HG02884 (cell line): Measurements from ENCODE around the gene TCIRG1.

Source experiments
- ATAC-seq: cut with Tn5 transposase; IDR thresholded peaks from one replicate; pipeline ENCODE4 v1.9.1; 2021; ENCODE audit warnings: mild to moderate bottlenecking, moderate library complexity; ENCODE audit not compliant: unreplicated experiment

The TCIRG1 gene

GRCh38 chr11:68016904-68017817, 21.7 kb upstream of the TCIRG1 start:
- no peak for ATAC-seq

- no peak for ATAC-seq
Observed at GRCh38 chr11:68017980-68018729, 20.7 kb upstream of the TCIRG1 start.

GRCh38 chr11:68018730-68019190, 20.1 kb upstream of the TCIRG1 start:
- ATAC-seq, result no peak

GRCh38 chr11:68019486-68019885, 19.3 kb upstream of the TCIRG1 start:
- no peak for ATAC-seq

- ATAC-seq, result no peak
Observed at GRCh38 chr11:68020575-68020974, 18.2 kb upstream of the TCIRG1 start.

GRCh38 chr11:68021167-68021787, 17.5 kb upstream of the TCIRG1 start:
- ATAC-seq, result no peak

- no peak for ATAC-seq
Observed at GRCh38 chr11:68022531-68022930, 16.3 kb upstream of the TCIRG1 start.

GRCh38 chr11:68024508-68024907, 14.3 kb upstream of the TCIRG1 start:
- ATAC-seq, result no peak

GRCh38 chr11:68025047-68025446, 13.8 kb upstream of the TCIRG1 start:
- ATAC-seq, result no peak

- ATAC-seq, result no peak
Observed at GRCh38 chr11:68026391-68027105, 12.3 kb upstream of the TCIRG1 start.

- ATAC-seq, result no peak
Observed at GRCh38 chr11:68027667-68028066, 11.2 kb upstream of the TCIRG1 start.

- no peak for ATAC-seq
Observed at GRCh38 chr11:68028802-68029545, 9.9 kb upstream of the TCIRG1 start.

- peak; percentile 96 for ATAC-seq
Observed at GRCh38 chr11:68030318-68031143, 8.3 kb upstream of the TCIRG1 start, which contains the start of gene NDUFS8. TSS of gene NDUFS8 (plus strand) at chr11:68030681. CDS start at chr11:68032152, 1,471 bp downstream.

GRCh38 chr11:68031144-68031464, 7.7 kb upstream of the TCIRG1 start:
- ATAC-seq, result no peak

GRCh38 chr11:68032003-68032402, 6.8 kb upstream of the TCIRG1 start:
- no peak for ATAC-seq

GRCh38 chr11:68032997-68033707, 5.7 kb upstream of the TCIRG1 start:
- ATAC-seq, result no peak

GRCh38 chr11:68033708-68034045, 5.1 kb upstream of the TCIRG1 start:
- no peak for ATAC-seq

GRCh38 chr11:68035266-68035876, 3.5 kb upstream of the TCIRG1 start:
- ATAC-seq, result no peak
